NCI-H82 (cell line): ENCODE data around the gene MGP.

Experiments used
- DNase-seq: peaks from one replicate; lab custom pipeline; 2025; lab: John Stamatoyannopoulos, UW

Gene MGP

DNA sequence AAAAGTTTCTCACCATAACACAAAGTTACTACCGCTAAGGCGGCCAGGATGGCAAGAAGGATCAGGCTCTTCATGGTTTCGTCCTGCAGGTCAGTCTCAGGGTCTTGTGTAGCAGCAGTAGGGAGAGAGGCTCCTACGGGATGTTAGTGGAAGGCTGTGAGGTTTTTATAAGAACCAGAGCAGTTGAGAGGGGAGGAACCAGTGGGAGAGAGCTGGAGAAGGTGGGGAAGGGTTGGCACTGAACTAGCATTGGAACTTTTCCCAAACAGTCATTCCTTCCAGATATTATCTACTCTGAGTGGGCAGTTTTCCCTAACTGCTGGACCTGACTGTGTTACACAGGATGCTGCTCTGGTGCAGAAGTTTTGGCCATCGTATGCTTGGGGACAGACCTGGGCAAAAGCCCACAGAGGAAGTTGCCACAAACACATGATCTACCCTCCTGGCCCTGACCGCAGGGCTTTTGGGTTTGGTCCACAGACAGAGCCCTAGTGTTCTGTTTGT, at the start of gene MGP:
TSS of gene MGP (minus strand) at position 137 of the 504 bp plus-strand sequence. CDS start at position 74, 63 bp downstream.
- no peak for DNase-seq

DNA sequence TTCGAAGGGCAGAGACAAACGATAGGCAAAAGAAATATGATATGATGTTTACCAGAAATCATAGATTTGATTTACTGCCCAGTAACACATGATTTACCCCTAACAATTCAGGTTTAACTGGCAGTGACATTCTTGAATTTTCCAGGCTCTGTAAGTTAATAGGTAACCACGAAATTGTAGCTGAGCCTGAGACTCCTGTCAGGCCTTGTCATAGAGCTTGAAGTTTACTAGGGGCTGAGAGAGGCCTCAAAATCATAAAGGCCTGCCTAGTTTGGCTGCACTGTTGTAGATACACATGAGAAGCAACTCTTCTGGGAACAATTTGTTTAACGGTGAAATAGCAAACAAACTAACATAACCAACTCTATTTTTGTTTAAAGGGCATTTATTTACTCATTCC, 49.4 kb upstream of the MGP start:
- DNase-seq = no peak

- no peak for DNase-seq
These were observed 48.9 kb upstream of the MGP start for GRCh38 chr12:14934511-14934910.

- DNase-seq = no peak
These were observed 46.3 kb upstream of the MGP start for GRCh38 chr12:14931791-14932560.

DNA sequence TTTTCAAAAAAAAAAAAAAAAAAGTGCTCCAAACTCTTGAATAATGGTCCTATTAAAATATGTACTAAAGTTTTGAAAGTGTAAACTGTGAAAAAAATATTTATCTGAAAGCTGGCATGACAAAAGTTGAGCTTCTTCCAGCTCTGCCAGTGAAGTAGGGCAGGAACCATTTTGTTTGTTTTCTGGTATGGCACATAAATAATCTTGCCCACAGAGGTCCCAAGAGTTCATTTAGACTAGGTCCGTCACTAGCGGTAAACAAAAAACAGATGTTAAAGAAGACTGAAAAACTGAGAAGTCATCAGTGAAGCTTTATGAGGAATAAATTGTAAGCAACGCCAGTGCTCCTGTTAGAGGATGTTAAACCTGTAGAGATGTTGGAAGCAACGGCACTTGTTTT, 45.7 kb upstream of the MGP start:
- no peak for DNase-seq

DNA sequence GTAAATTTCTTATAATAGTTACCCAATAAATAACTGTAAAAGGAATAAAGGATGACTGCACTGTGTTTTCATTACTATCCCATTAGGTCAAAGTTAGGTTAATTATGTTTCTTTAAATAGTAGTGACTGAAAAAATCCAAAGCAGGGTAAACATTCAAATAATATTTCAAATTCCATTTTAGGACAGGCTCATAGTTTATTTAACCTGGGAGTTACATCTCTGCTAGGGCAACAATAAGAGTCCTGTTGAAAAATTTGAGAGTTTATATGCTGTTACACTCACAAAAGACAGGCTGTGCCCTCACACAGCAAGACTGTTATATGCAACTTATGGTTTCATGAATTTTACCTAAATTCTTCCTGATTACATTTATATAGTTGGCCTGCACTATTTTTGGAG, 44.6 kb upstream of the MGP start:
- no peak for DNase-seq

DNA sequence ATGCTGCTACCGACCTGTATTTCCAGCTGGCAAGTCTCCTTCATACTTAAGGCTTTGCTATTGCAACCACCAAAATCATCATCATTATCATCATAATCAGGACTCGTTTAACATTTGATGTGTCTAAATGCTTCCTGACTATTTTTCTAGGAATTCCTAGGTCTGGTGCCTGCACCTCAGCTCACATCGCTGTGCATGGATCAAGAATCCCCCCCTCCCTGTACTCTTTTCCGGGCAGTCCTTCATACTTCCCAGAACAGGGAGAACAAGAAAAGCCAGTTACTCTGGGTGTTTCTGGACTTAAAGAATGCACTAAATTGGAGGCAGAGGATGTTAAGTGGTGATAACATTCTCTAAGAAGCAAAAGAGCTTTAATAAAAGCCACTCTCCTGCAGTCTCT, 43.3 kb upstream of the MGP start:
- no peak for DNase-seq

DNA sequence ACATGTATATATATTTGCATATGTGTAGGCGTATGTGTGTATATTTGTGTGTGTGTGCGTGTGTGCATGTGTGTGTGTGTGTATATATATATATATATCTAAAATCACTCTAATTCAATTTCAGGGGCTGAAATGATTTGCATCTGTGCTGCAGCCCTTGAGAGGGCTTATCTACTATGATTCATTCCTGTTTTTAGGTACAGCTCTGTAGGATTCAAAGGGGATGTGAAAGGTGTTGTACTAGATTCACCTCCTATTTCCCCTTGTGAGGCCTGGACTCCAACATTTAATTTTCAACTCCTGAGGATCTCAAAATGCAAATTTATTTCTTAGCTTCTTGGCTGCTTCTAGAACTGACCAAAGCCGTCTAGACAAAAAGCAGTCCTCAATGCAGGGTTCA, 41.6 kb upstream of the MGP start:
- DNase-seq = no peak

DNA sequence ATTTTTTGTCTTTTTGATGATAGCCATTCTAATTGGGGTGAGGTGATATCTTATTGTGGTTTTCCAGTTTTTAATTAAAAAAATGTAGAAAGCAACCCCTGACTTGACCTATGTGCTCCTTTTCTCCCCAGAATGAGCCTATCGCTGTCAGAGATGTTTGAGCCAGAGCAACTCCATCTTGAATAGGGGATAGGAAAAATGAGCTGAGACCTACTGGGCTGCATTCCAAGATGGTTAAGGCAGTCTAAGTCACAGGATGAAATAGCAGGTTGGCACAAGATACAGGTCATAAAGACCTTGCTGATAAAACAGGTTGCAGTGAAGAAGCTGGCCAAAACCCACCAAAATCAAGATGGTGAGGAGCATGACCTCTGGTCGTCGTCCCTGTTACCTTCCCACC, 38.9 kb upstream of the MGP start:
- no peak for DNase-seq

DNA sequence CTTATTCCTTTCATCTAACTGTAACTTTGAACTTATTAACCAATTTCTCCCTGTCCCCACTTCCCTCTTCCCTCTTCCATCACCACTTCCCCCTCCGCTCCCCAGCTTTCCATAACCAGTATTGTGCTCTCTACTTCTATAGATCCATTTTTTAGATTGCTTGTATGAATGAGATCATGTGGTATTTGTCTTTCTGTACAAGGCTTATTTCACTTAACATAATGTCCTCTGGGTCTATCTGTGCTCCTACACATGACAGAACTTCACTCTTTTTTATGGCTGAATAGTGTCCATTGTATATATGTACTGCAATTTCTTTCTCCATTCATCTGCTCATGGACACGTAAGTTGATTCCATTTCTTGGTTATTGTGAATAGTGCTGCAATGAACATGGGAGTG, 38.3 kb upstream of the MGP start:
- no peak for DNase-seq

GRCh38 chr12:14921218-14921617, 35.6 kb upstream of the MGP start:
- peak; percentile 12 for DNase-seq

DNA sequence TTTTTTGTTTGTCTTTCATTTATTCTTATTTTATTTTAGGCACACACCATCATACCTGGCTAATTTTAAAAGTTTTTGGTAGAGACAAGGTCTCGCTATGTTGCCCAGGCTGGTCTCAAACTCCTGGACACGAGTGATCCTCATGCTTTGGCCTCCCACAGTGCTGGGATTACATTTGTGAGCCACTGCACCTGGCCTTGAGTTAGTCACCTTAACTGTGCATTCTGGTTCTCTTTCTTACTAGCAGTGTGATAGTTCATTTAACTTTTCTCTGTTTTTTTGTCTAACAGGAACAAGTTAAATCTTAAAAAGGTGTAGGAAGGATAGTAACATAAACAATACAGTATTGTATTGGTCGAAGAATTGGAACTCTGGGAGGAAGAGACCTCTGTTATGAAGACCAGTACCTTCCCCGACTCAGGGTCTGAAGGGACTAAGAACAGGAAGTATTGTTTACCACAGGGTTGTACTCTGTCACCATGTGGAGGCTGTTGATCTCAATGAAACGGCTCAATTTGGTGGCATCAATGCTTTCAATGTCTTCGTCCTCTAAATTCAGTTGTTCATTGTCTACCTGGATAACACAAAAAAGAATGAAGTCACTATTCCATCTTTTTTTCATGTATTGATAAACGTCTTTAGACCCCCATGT, 34.9 kb upstream of the MGP start:
- no peak for DNase-seq

- DNase-seq = no peak
These were observed 33.8 kb upstream of the MGP start for GRCh38 chr12:14919455-14919854.

DNA sequence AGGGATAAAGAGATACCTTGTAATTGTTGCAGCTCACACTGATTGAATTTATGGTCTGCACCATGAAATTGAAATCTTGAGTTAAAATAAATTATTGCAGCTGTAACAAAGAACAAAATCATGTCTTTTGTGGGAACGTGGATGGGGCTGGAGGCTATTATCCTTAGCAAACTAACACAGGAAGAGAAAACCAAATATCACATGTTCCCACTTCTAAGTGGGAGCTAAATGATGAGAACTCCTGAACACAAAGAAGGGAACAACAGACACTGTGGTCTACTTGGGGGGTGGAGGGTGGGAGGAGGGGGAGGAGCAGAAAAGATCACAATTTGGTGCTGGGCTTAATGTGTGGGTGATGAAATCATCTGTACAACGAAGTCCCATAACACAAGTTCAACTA, 30.1 kb upstream of the MGP start:
- no peak for DNase-seq

- DNase-seq = no peak
These were observed 27.7 kb upstream of the MGP start for GRCh38 chr12:14913381-14913781.

- DNase-seq = no peak
These were observed 25.5 kb upstream of the MGP start for GRCh38 chr12:14911131-14911530.

DNA sequence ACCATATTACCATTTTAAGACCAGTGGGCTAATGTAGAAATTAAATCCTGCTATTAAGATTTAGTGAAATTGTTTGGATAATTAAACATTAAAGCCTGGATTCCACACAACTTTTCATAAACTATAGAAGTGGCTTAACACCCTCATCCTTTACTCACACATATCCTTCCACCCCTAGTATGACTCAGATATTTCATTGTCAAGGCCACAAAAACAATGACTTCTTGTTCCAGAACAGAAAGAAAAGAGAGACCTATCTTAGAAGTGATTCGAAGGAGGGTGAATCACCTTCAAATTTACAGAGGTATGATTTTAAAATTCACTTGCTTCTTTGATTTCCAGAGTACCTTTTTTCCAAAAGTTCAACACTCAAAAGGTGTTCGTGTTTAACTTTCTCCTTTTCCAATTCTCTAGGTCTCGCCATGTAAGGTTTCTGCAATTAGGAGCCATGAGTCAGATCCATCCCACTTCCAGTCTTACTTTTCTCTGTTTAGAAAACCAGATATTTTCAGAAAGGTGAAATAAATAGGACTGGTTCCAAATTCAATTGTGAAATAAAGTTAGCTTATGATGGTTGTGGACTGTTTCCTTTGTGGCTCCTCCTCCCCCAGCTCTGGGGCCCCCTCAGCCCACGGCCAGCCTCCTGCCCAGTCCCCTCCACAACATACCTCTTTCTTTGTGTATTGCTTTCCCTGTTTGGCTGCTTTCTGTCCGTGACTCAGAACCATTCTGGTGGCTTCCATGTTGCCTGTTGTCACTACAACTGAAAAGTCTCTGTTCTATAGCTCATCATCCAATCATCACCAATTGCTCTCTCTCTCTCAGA, 24.6 kb upstream of the MGP start:
- DNase-seq = no peak

DNA sequence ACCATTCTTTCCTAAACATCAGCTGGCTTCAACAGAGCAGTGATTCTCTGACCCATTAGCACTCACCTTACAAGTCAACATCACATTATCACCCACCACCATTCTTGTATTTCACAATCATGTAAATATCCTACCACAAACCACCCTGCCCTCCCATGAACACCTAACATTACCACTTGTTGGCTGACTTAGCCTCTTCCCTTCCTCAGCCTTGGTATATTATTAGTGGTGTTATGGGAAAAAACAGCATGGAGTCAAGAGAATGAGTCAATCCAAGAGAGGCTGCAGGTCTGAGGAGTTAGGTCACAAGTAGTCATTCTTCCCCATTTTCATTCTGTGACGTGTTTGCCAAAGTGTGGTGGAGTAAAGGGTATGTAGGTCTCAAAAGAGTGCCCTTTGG, 22.3 kb upstream of the MGP start:
- DNase-seq = no peak

- no peak for DNase-seq
These were observed 20.5 kb upstream of the MGP start for GRCh38 chr12:14906114-14906513.

DNA sequence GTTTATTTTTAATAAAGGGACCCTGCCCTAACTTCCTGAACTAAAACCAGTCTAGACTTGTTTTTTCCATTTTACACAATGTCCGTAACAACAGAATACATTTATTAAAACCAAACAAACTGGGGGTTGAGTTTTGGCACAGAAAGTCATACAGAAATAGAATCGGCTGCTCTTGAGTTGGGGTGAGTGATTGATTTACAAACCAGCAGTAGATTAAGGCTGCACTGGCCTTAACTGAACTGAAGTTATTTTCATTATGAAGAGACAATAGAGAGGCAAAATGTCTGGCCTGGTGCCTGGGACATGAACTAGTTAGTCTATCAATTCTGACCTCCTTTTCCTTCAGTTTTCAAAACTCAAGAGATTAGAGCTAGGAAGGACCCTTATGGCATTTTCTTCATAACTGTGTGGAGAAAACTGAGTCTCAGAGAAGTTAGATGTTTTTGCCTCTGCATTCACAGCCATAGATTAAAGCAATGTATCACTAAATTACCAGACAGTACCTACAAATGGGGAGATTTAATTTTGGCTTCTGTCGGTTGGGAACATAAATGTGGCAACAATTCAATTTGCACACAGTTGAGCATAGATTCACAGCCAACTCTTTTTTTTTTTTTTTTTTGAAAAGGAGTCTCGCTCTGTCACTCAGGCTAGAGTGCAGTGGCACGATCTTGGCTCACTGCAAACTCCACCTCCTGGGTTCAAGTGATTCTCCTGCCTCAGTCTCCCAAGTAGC, 19.8 kb upstream of the MGP start:
- no peak for DNase-seq

DNA sequence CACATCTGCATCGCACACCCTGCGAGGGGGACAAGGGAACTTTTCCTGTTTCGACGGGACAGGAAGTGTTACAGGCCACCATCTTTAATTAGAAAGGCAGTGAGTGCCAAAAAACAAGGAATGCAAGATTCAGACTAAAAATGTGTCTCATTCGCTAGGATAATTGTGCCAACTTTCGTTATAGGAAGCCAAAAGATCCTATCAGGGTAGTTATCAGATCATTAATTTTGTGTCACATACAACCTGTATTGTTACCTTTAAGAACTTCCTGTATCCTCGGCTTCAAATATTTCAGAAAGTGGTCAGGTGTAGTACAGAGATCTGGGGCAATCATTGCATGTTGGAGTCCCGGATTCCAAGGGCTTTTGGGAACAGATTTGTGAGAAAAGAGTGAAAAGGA, 19.2 kb upstream of the MGP start:
- DNase-seq = no peak
